GM20000 (cell line): ENCODE results near the gene NPPC.

Experiments
- DNase-seq: peaks from one replicate; pipeline ENCODE4 v3.0.0; 2012; ENCODE audit warnings: low spot score
- TF ChIP-seq, protein P1 (sequence below): IDR thresholded peaks from 2 replicates; pipeline ENCODE4 v1.5.1; 2012; ENCODE audit warnings: mild to moderate bottlenecking, control low read depth; ENCODE audit errors: extremely low read depth, missing control alignments

The NPPC gene

DNA sequence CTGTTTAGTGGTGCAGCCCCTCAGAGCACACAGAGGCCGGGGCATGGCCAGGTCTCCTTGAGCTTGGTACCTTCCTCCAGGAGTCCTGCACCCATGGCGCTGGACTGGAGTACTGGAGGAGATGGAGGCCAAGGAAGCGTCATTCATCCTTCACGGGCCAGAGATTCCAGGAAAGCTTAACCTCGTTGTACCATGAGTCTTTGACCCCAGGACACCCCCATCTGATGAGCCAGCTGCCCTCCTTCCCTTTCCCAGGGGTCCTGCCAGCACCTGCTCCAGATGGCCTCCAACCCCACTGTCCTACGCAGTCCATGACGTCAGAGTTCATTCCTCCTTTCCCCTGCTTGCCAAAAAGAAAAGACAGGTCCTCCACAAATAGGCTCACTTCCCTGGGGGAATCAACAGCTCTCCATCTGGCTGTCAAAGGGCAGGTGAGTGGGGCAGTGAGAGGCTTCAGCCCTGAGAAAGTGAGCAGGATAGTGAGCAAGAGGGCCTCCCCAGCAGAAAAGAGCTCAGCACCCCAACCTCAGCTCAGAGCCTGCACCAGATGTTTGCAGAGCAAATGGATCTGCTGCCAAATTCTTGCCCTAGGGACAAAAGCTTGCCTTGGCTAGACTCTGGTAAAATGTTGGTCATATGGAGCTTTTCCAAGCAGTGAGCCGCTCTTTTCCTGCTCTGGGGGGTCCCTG is 4.5 kb upstream of the NPPC start:
- DNase-seq = no peak
- TF ChIP-seq, protein P1, sequence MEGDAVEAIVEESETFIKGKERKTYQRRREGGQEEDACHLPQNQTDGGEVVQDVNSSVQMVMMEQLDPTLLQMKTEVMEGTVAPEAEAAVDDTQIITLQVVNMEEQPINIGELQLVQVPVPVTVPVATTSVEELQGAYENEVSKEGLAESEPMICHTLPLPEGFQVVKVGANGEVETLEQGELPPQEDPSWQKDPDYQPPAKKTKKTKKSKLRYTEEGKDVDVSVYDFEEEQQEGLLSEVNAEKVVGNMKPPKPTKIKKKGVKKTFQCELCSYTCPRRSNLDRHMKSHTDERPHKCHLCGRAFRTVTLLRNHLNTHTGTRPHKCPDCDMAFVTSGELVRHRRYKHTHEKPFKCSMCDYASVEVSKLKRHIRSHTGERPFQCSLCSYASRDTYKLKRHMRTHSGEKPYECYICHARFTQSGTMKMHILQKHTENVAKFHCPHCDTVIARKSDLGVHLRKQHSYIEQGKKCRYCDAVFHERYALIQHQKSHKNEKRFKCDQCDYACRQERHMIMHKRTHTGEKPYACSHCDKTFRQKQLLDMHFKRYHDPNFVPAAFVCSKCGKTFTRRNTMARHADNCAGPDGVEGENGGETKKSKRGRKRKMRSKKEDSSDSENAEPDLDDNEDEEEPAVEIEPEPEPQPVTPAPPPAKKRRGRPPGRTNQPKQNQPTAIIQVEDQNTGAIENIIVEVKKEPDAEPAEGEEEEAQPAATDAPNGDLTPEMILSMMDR = no peak

- TF ChIP-seq, protein P1 = peak; percentile 62
- DNase-seq = peak; percentile 56
Observed at GRCh38 chr2:231929961-231930592, 3.9 kb upstream of the NPPC start.

- TF ChIP-seq, protein P1 = no peak
- peak; percentile 8 for DNase-seq
Observed at GRCh38 chr2:231928901-231929725, 2.9 kb upstream of the NPPC start.

GRCh38 chr2:231928481-231928880 is 2.3 kb upstream of the NPPC start:
- TF ChIP-seq, protein P1 = no peak
- peak; percentile 14 for DNase-seq

- TF ChIP-seq, protein P1 = no peak
- DNase-seq = peak; percentile 22
Observed at GRCh38 chr2:231927566-231927890, 1.3 kb upstream of the NPPC start.

GRCh38 chr2:231926761-231927565 is 767 bp upstream of the NPPC start:
- DNase-seq = peak; percentile 55
- TF ChIP-seq, protein P1 = no peak
